RCC 7860 (cell line): ENCODE data around the gene OGFOD3.
"Not testable (repeated sequence)": the region's sequence is repeated elsewhere in the genome, so short reads cannot be mapped to it uniquely, and the experiment has no call there.

Experiments
- DNase-seq: peaks from one replicate; pipeline ENCODE4 v3.0.0-alpha.2; 2015; ENCODE audit warnings: low spot score
- FAIRE-seq: peaks from 2 replicates; lab custom pipeline; 2012; peaks lifted over from hg19 to GRCh38; lab: Jason Lieb, UNC

OGFOD3 gene

GRCh38 chr17:82418001-82418986 lies at the start of gene OGFOD3, which contains the start of gene HEXD:
TSS of gene OGFOD3 (minus strand) at chr17:82418586. CDS start at chr17:82418485, 101 bp downstream.
TSS of gene HEXD (plus strand) at chr17:82418347. CDS start at chr17:82419800, 1,453 bp downstream.
- FAIRE-seq (no peak), DNase-seq (peak; percentile 58)

GRCh38 chr17:82465023-82465603 lies 46.7 kb upstream of the OGFOD3 start:
- FAIRE-seq (no peak), DNase-seq (no peak)

- no peak for DNase-seq
These were observed 46.2 kb upstream of the OGFOD3 start for GRCh38 chr17:82464567-82464929.

GRCh38 chr17:82463925-82464566 lies 45.7 kb upstream of the OGFOD3 start:
- FAIRE-seq (no peak), DNase-seq (no peak)

More at GRCh38 chr17:82464567-82464929, 46.2 kb upstream of the OGFOD3 start:
- no peak for FAIRE-seq

- no peak for FAIRE-seq
These were observed 45.0 kb upstream of the OGFOD3 start for GRCh38 chr17:82463391-82463790.

GRCh38 chr17:82461827-82462524 lies 43.6 kb upstream of the OGFOD3 start:
- DNase-seq (no peak), FAIRE-seq (no peak)

More at GRCh38 chr17:82463391-82463790, 45.0 kb upstream of the OGFOD3 start:
- no peak for DNase-seq

- FAIRE-seq, DNase-seq: not testable (repeated sequence)
These were observed 41.5 kb upstream of the OGFOD3 start for GRCh38 chr17:82459936-82460335.

GRCh38 chr17:82458885-82459424 lies 40.6 kb upstream of the OGFOD3 start:
- peak; percentile 7 for DNase-seq
- no peak for FAIRE-seq

GRCh38 chr17:82458179-82458884 lies 39.9 kb upstream of the OGFOD3 start, which contains the start of gene NARF:
TSS of gene NARF (plus strand) at chr17:82458741. CDS start at chr17:82458804, 63 bp downstream.
- peak; percentile 97 for DNase-seq
- FAIRE-seq, result peak; percentile 57

- DNase-seq (no peak), FAIRE-seq (no peak)
These were observed 39.5 kb upstream of the OGFOD3 start for GRCh38 chr17:82457929-82458178.

GRCh38 chr17:82457073-82457928 lies 38.9 kb upstream of the OGFOD3 start:
- FAIRE-seq (no peak), DNase-seq (no peak)

- FAIRE-seq, DNase-seq: not testable (repeated sequence)
These were observed 35.3 kb upstream of the OGFOD3 start for GRCh38 chr17:82453706-82454105.

- DNase-seq, FAIRE-seq: not testable (repeated sequence)
These were observed 34.8 kb upstream of the OGFOD3 start for GRCh38 chr17:82453151-82453550.

GRCh38 chr17:82452162-82452561 lies 33.8 kb upstream of the OGFOD3 start:
- DNase-seq, result no peak

GRCh38 chr17:82450357-82451106 lies 32.1 kb upstream of the OGFOD3 start, which contains the start of gene CYBC1:
TSS of gene CYBC1 (minus strand) at chr17:82450752. CDS start at chr17:82449254, 1,498 bp downstream.
- peak; percentile 71 for DNase-seq
- FAIRE-seq, result no peak

More at GRCh38 chr17:82452162-82452561, 33.8 kb upstream of the OGFOD3 start:
- no peak for FAIRE-seq

- no peak for FAIRE-seq
These were observed 31.5 kb upstream of the OGFOD3 start for GRCh38 chr17:82449883-82450356.

GRCh38 chr17:82449131-82449882 lies 30.9 kb upstream of the OGFOD3 start:
- FAIRE-seq (no peak), DNase-seq (no peak)

More at GRCh38 chr17:82449883-82450356, 31.5 kb upstream of the OGFOD3 start:
- DNase-seq, result no peak
